ENCODE measurements around the gene RBMS3.

The RBMS3 gene

DNA sequence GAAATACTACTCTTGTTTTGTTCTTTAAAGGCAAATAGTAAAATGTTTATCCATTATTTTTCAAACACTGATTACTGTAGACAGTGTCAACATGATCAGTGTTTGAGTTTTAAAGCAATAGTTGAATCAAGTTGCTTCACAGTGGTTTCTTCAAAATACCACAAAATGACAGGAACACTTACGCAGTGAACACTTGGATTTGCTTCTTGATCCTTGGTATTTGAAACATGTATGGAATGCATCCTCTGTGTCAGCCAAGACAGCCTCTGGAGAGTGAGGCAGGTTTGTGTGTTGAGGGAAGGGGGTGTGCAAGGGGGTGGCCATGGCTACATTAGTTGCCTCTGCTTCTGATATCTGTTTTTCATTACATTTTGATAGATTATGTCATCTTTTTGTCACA is 413.0 kb downstream of the RBMS3 start:
- peaks cover 67% of the 10 kb centered on the region for H3K4me1 ChIP-seq (ENCODE audit: control insufficient read depth, insufficient read depth, low read length, unreplicated experiment)
- peaks cover 6% of the 10 kb centered on the region for H3K79me2 ChIP-seq (ENCODE audit: control insufficient read depth, insufficient read depth, low read length, unreplicated experiment)
- H3K27ac ChIP-seq (ENCODE audit: low read depth, low read length) = peak overlapping the region; percentile 99
- H3K4me3 ChIP-seq (ENCODE audit: low read depth, low read length) = peak overlapping the region; percentile 55
- H3K27me3 ChIP-seq (ENCODE audit: insufficient read depth, low read length) = no peaks in the 10 kb centered on the region
- 0 out of 2 replicates have a peak, but pooled peaks cover 2% of the 10 kb centered on the region for H3K36me3 ChIP-seq (ENCODE audit: insufficient read depth, low read length)
- H2AFZ ChIP-seq (ENCODE audit: low read length, unreplicated experiment) = no peak overlapping the region

DNA sequence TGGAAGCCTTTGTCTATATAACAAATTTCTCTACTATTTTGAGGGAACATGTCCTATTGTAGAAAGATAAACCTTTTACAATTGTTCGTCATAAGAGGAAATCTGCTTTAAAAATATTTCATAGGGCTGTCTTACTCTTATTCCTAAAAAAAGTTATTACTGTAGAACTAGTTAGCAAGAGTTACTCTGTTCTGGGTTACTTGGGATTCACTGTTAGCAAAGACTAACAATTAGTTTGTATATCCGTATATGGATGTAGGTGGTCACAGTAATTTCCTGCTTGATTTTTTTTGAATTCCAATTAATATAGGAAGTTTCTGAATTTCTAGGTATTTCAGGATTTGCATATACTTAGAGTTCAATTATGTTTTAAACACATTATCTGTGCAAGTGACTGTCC is 413.5 kb downstream of the RBMS3 start:
- Histone ChIP-seq H3K36me3 (ENCODE audit: insufficient read depth, low read length) (peaks cover 6% of the 10 kb centered on the region; the same call in 1 of the 2 replicates), H3K27me3 (ENCODE audit: insufficient read depth, low read length) (no peaks in the 10 kb centered on the region), H3K4me3 (ENCODE audit: low read depth, low read length) (peak overlapping the region; percentile 55), H3K27ac (ENCODE audit: low read depth, low read length) (peak overlapping the region; percentile 99), H3K4me1 (ENCODE audit: control insufficient read depth, insufficient read depth, low read length, unreplicated experiment) (peaks cover 67% of the 10 kb centered on the region), H3K79me2 (ENCODE audit: control insufficient read depth, insufficient read depth, low read length, unreplicated experiment) (peaks cover 6% of the 10 kb centered on the region), H2AFZ (ENCODE audit: low read length, unreplicated experiment) (no peak overlapping the region)

DNA sequence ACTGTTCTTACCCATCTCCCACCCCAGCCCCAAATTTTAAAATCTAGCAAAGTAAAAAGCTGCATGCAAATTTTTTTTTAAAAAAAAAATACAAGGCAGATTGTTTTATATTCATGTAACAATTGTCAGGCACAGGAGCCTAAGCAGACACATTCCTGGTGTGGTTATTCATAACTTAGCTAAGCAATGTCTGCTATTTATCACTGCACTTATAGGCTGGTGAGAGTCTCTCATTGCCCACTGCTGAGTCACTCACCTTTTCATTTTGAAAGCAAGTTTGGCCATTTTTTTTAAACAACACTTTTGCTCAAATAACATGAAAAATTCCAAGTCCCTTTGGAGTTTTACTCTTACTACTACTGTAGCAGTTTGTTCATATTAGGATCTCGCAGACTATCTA is 413.9 kb downstream of the RBMS3 start:
- peak overlapping the region; percentile 99 for H3K27ac ChIP-seq (ENCODE audit: low read depth, low read length)
- H3K4me1 ChIP-seq (ENCODE audit: control insufficient read depth, insufficient read depth, low read length, unreplicated experiment) = peaks cover 67% of the 10 kb centered on the region
- peaks cover 6% of the 10 kb centered on the region for H3K79me2 ChIP-seq (ENCODE audit: control insufficient read depth, insufficient read depth, low read length, unreplicated experiment)
- H3K36me3 ChIP-seq (ENCODE audit: insufficient read depth, low read length) = peaks cover 11% of the 10 kb centered on the region
- H3K4me3 ChIP-seq (ENCODE audit: low read depth, low read length) = peak overlapping the region; percentile 55
- H2AFZ ChIP-seq (ENCODE audit: low read length, unreplicated experiment) = no peak overlapping the region
- H3K27me3 ChIP-seq (ENCODE audit: insufficient read depth, low read length) = no peaks in the 10 kb centered on the region

DNA sequence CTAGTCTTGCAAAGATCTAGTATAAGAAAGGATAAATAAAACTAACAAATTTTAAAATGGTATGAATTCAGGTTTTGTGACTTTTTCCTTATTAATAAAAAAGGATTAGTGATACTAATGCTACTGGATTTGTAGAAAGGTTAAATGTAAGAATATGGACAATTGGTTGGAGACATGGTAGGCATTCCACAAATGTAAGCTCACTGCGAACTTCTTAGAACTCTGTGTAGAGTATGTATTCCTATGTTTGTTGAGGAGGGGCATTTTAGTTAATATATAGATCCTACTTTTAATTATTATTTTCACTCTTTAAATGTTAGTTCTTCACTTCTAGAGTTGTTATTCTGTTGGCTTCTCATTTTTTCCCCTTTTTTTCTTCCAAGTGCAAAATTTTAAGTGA is 414.3 kb downstream of the RBMS3 start:
- H3K27me3 ChIP-seq (ENCODE audit: insufficient read depth, low read length) = no peaks in the 10 kb centered on the region
- H3K4me3 ChIP-seq (ENCODE audit: low read depth, low read length) = peak overlapping the region; percentile 40

DNA sequence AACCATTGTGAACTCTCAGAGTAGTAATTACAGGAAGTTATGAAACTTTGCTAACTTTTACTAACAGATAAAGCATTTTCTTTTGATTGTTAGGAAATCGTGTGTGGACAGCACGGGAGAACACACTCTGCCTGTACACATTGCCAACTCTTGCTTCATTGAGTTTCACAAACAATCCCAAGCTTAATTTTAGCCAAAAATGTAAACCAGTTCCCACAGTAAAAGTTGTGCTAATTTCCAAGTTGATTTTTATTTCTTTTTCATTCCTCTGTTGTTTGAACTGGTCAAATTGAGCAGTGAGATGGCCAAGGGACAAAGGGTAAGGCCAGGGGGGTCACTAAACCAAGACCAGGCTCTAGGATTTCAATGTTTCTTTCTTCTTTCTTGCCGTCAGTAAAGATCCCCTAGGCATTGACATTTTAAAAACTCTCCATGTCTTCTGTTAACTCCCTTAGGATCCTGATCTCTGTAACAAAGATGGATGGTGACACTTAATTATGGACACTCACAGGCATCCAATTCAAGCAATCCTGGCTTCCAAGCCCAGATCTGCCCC is 414.9 kb downstream of the RBMS3 start:
- H3K36me3 ChIP-seq (ENCODE audit: insufficient read depth, low read length) = peaks cover 15% of the 10 kb centered on the region
- H3K4me3 ChIP-seq (ENCODE audit: low read depth, low read length) = peak overlapping the region; percentile 40
- no peaks in the 10 kb centered on the region for H3K27me3 ChIP-seq (ENCODE audit: insufficient read depth, low read length)
- H3K79me2 ChIP-seq (ENCODE audit: control insufficient read depth, insufficient read depth, low read length, unreplicated experiment) = peaks cover 6% of the 10 kb centered on the region
- peak overlapping the region; percentile 87 for H2AFZ ChIP-seq (ENCODE audit: low read length, unreplicated experiment)
- peak overlapping the region; percentile 99 for H3K27ac ChIP-seq (ENCODE audit: low read depth, low read length)
- peaks cover 63% of the 10 kb centered on the region for H3K4me1 ChIP-seq (ENCODE audit: control insufficient read depth, insufficient read depth, low read length, unreplicated experiment)

More for the DNA sequence above, 414.3 kb downstream of the RBMS3 start:
- H3K36me3 ChIP-seq (ENCODE audit: insufficient read depth, low read length) = peaks cover 15% of the 10 kb centered on the region
- H3K4me1 ChIP-seq (ENCODE audit: control insufficient read depth, insufficient read depth, low read length, unreplicated experiment) = peaks cover 67% of the 10 kb centered on the region
- H3K27ac ChIP-seq (ENCODE audit: low read depth, low read length) = peak overlapping the region; percentile 99
- H2AFZ ChIP-seq (ENCODE audit: low read length, unreplicated experiment) = no peak overlapping the region
- peaks cover 6% of the 10 kb centered on the region for H3K79me2 ChIP-seq (ENCODE audit: control insufficient read depth, insufficient read depth, low read length, unreplicated experiment)

DNA sequence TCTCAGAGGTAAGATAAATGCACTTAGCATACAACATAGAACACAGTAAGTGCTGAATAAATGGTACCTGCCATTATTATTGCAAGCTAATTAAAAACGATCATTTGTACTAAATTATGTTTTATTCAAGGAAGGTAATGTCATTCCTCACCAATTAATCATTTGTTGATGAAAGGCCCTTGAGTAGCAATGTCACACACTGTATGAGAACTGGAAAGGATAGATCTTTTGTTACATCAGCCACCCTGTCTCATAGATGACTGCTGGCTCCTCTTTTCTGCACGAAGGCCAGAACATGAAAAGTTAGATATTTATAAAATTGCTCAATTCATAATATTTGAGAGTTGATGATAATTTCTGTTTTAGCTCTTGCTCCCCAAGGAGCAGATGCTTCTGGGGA is 415.4 kb downstream of the RBMS3 start:
- Histone ChIP-seq H3K79me2 (ENCODE audit: control insufficient read depth, insufficient read depth, low read length, unreplicated experiment) (peaks cover 6% of the 10 kb centered on the region), H3K4me1 (ENCODE audit: control insufficient read depth, insufficient read depth, low read length, unreplicated experiment) (peaks cover 59% of the 10 kb centered on the region), H3K4me3 (ENCODE audit: low read depth, low read length) (peak overlapping the region; percentile 40; the same call in 1 of the 2 replicates), H3K27me3 (ENCODE audit: insufficient read depth, low read length) (no peaks in the 10 kb centered on the region), H3K36me3 (ENCODE audit: insufficient read depth, low read length) (peaks cover 15% of the 10 kb centered on the region), H2AFZ (ENCODE audit: low read length, unreplicated experiment) (no peak overlapping the region), H3K27ac (ENCODE audit: low read depth, low read length) (peak overlapping the region; percentile 99)

DNA sequence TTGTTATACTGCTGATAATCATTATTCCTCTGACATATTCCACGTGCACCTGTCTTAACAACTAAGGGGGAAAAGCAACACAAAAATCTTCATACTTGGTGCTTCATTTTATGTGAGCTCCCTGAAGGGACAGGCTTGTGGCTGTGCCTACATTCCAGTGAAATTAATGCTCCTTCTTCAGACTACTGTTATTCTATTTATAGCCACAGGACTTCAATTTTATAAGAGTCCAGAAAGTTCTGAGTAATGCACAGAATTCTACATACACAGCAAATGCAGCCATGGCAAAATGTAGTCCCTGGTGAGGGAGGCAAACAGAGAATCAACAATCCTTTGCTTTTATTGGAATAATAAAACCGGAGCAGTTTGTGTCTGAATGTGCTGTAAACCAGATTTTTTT is 417.1 kb downstream of the RBMS3 start:
- peaks cover 15% of the 10 kb centered on the region for H3K36me3 ChIP-seq (ENCODE audit: insufficient read depth, low read length)
- no peak overlapping the region for H2AFZ ChIP-seq (ENCODE audit: low read length, unreplicated experiment)
- H3K27me3 ChIP-seq (ENCODE audit: insufficient read depth, low read length) = no peaks in the 10 kb centered on the region
- H3K79me2 ChIP-seq (ENCODE audit: control insufficient read depth, insufficient read depth, low read length, unreplicated experiment) = peaks cover 6% of the 10 kb centered on the region
- H3K27ac ChIP-seq (ENCODE audit: low read depth, low read length) = peak overlapping the region; percentile 24; the same call in 1 of the 2 replicates
- peaks cover 52% of the 10 kb centered on the region for H3K4me1 ChIP-seq (ENCODE audit: control insufficient read depth, insufficient read depth, low read length, unreplicated experiment)
- no peak overlapping the region for H3K4me3 ChIP-seq (ENCODE audit: low read depth, low read length)

DNA sequence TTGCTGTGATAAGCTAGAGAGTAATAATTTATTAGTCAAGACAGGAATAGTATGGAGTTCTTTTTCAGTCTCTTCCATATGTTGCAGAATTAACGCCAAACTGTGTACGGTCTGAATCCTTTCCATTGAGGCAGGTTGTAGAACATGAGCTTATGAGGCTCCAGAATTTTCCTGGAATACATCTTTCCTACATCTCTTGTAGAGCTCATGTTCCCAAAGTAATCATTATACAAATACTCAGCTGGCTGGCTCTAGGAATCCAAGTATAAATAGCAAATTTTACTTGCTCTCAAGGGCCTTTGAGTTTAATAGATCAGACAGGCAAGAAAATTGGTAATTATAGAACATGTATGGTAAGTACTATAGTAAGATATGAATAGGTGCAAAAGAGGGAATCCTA is 419.4 kb downstream of the RBMS3 start:
- peaks cover 3% of the 10 kb centered on the region for H3K79me2 ChIP-seq (ENCODE audit: control insufficient read depth, insufficient read depth, low read length, unreplicated experiment)
- peaks cover 15% of the 10 kb centered on the region for H3K36me3 ChIP-seq (ENCODE audit: insufficient read depth, low read length)
- H3K27ac ChIP-seq (ENCODE audit: low read depth, low read length) = no peak overlapping the region
- H3K27me3 ChIP-seq (ENCODE audit: insufficient read depth, low read length) = no peaks in the 10 kb centered on the region
- H3K4me1 ChIP-seq (ENCODE audit: control insufficient read depth, insufficient read depth, low read length, unreplicated experiment) = peaks cover 32% of the 10 kb centered on the region
- no peak overlapping the region for H3K4me3 ChIP-seq (ENCODE audit: low read depth, low read length)
- H2AFZ ChIP-seq (ENCODE audit: low read length, unreplicated experiment) = no peak overlapping the region

DNA sequence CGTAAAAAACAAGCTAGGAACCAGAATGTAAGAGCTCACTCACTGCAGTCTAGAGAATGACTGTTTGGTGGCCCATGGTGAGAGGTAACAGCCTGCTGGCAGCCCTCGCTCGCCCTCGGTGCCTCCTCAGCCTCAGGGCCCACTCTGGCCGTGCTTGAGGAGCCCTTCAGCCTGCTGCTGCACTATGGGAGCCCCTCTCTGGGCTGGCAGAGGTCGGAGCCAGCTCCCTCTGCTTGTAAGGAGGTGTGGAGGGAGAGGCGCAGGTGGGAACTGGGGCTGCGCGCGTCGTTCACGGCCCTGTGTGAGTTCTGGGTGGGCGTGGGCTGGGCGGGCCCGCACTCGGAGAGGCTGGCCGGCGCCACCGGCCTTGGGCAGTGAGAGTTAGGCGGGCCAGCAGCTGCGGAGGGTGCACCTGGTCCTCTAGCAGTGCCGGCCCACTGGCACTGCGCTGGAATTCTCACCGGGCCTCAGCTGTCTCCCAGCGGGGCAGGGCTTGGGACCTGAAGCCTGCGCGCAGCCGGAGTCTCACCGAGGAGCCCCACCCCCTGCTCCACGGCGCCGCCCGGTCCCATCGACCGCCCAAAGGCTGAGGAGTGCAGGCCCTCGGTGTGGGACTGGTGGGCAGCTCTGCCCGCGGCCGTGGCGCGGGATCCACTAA is 420.6 kb downstream of the RBMS3 start:
- Histone ChIP-seq H2AFZ (ENCODE audit: low read length, unreplicated experiment) (no peak overlapping the region), H3K27me3 (ENCODE audit: insufficient read depth, low read length) (no peaks in the 10 kb centered on the region), H3K36me3 (ENCODE audit: insufficient read depth, low read length) (peaks cover 15% of the 10 kb centered on the region), H3K27ac (ENCODE audit: low read depth, low read length) (no peak overlapping the region), H3K4me3 (ENCODE audit: low read depth, low read length) (no peak overlapping the region), H3K79me2 (ENCODE audit: control insufficient read depth, insufficient read depth, low read length, unreplicated experiment) (peaks cover 3% of the 10 kb centered on the region), H3K4me1 (ENCODE audit: control insufficient read depth, insufficient read depth, low read length, unreplicated experiment) (peaks cover 20% of the 10 kb centered on the region)

DNA sequence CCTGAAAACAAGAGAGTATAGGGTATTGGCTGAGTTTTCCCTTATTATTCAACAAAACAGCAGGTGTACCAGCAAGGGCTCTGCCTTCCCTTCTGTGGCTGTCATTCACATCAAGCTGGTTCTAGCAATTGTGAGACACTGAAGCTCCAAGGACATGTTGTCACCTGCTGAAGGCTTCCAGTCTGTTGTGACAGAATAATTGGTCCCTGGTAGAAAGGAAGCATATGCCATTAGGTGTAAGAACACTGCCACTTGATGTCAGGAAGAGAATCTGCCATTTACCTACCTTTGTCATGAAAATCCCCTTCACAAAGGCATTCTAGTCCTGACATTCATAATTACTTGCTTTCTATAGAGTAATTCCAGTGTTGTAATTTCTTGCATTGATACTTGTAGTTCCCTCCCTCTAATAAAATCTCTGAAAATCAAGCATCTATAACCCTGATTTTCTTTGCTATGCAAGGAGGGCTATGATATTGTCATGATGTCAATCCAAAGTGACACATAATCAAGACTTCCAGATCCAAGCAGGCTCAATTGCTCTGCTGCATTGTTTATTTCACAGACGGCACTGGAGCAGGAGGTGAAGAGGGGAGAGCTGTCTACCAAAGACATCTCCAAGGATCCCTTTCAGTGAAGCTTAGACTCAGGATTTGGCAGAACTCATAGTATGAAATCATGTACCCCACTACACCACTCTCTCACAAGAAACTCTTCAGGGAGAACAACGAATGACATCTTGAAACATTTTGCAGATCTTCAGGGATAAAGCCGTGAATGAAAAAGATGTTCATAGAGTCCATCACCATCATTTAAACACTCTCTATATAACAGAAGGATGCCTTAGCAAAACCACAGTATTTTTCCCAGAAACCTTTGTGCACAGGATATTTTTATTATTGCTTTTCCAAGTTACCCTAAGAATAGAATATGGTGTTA is 425.3 kb downstream of the RBMS3 start:
- Histone ChIP-seq H3K4me3 (ENCODE audit: low read depth, low read length) (no peak overlapping the region), H3K27me3 (ENCODE audit: insufficient read depth, low read length) (no peaks in the 10 kb centered on the region), H3K4me1 (ENCODE audit: control insufficient read depth, insufficient read depth, low read length, unreplicated experiment) (peaks cover 3% of the 10 kb centered on the region), H3K27ac (ENCODE audit: low read depth, low read length) (no peak overlapping the region), H3K36me3 (ENCODE audit: insufficient read depth, low read length) (no peaks in the 10 kb centered on the region; the same call in 1 of the 2 replicates), H3K79me2 (ENCODE audit: control insufficient read depth, insufficient read depth, low read length, unreplicated experiment) (no peaks in the 10 kb centered on the region), H2AFZ (ENCODE audit: low read length, unreplicated experiment) (no peak overlapping the region)
